B cell (primary cell): ENCODE measurements around the gene CIZ1. TPM values are rescaled to one million over a fixed set of nuclear protein-coding genes. Genes with fewer than 3 reads are reported as not detected.

ENCODE experiments used
- ATAC-seq: fragments of 200-7000 bp; cut with Tn5 transposase; one replicate; pipeline ENCODE4 v1.10.0; 2021; ENCODE audit warnings: low read depth, mild to moderate bottlenecking, moderate number of reproducible peaks, moderate library complexity
- CTCF ChIA-PET: fragments of 350-600 bp; sonication (Branson Sonifier 250); formaldehyde crosslinking; loops from one replicate; lab custom pipeline; 2021; ENCODE audit warnings: antibody characterized with exemption, inconsistent platforms; lab: Charles Lee
- POLR2A ChIA-PET: fragments of 350-600 bp; sonication (Branson Sonifier 250); formaldehyde crosslinking; loops from one replicate; lab custom pipeline; 2021; ENCODE audit warnings: antibody characterized with exemption; lab: Charles Lee
- DNase-seq: peaks from one replicate; pipeline ENCODE4 v3.0.0; 2013
- H2AFZ ChIP-seq: 2 replicates; pipeline ENCODE4 v1.6.1; 2012; ENCODE audit warnings: mild to moderate bottlenecking, low read depth, low read length; ENCODE audit not compliant: insufficient read depth, poor library complexity, severe bottlenecking
- H3K27ac ChIP-seq, 2 donors: 1 replicate in 1 of 2; 2 replicates in 1 of 2; pipeline ENCODE4 v1.5.1; 2012 to 2013; ENCODE audit warnings: low read length in 2 of 2, mild to moderate bottlenecking in 2 of 2, moderate library complexity in 1 of 2
- H3K27me3 ChIP-seq, 4 experiments: fragments of 200-600 bp in 1 of 4; sonication (generic) in 1 of 4; replicated peaks in 1 of 4; 1 replicate in 2 of 4; 2 replicates in 2 of 4; pipeline versions ENCODE4 v1.6.1 to v1.7.0; 2013 to 2016; ENCODE audit warnings: low read length in 3 of 4, mild to moderate bottlenecking in 2 of 4, mixed read lengths in 1 of 4, moderate library complexity in 1 of 4; ENCODE audit not compliant: insufficient read depth in 4 of 4, control insufficient read depth in 3 of 4; ENCODE audit errors: control extremely low read depth in 1 of 4
- H3K36me3 ChIP-seq, 2 experiments: replicated peaks in 1 of 2; 1 replicate in 1 of 2; 2 replicates in 1 of 2; pipeline versions ENCODE4 v1.6.1 to v1.7.1; 2013; ENCODE audit warnings: low read length in 1 of 2; ENCODE audit not compliant: insufficient read depth in 2 of 2, control insufficient read depth in 1 of 2; ENCODE audit errors: control extremely low read depth in 1 of 2, extremely low read depth in 1 of 2
- H3K4me1 ChIP-seq, 2 donors: fragments of 200-600 bp in 1 of 2; sonication (generic) in 1 of 2; 1 replicate in 1 of 2; 2 replicates in 1 of 2; pipeline versions ENCODE4 v1.5.1 to v1.6.1; 2013 to 2017; ENCODE audit warnings: low read length in 2 of 2; ENCODE audit not compliant: control insufficient read depth in 2 of 2, insufficient read depth in 2 of 2
- H3K4me2 ChIP-seq: replicated peaks from 2 replicates; pipeline ENCODE3; 2012; ENCODE audit warnings: mild to moderate bottlenecking, low read depth, low read length; ENCODE audit not compliant: poor library complexity, severe bottlenecking
- H3K4me3 ChIP-seq, 5 experiments: fragments of 200-600 bp in 1 of 5; sonication (generic) in 1 of 5; 1 replicate in 3 of 5; 2 replicates in 2 of 5; pipeline versions ENCODE4 v1.5.1 to v1.7.0; 2011 to 2016; ENCODE audit warnings: low read length in 4 of 5, mild to moderate bottlenecking in 4 of 5, low read depth in 2 of 5, control low read depth in 1 of 5, moderate library complexity in 1 of 5; ENCODE audit not compliant: insufficient read depth in 1 of 5; ENCODE audit errors: control extremely low read depth in 1 of 5, extremely low read depth in 1 of 5
- H3K79me2 ChIP-seq: fragments of 200-600 bp; sonication (generic); one replicate; pipeline ENCODE4 v1.6.0; 2016; ENCODE audit warnings: low read length; ENCODE audit not compliant: control insufficient read depth, insufficient read depth
- H3K9ac ChIP-seq: fragments of 200-600 bp; sonication (generic); 2 replicates; pipeline ENCODE4 v1.6.1; 2017; ENCODE audit warnings: mild to moderate bottlenecking, low read length, moderate library complexity
- H3K9me3 ChIP-seq, 3 donors: one replicate each; pipeline versions ENCODE4 v1.6.1 to v1.7.1; 2013; ENCODE audit warnings: low read length in 2 of 3; ENCODE audit not compliant: control insufficient read depth in 2 of 3, insufficient read depth in 1 of 3; ENCODE audit errors: control extremely low read depth in 1 of 3
- H4K20me1 ChIP-seq: 2 replicates; pipeline ENCODE4 v1.6.0; 2012; ENCODE audit warnings: mild to moderate bottlenecking, low read length; ENCODE audit not compliant: insufficient read depth, control insufficient read depth, poor library complexity, severe bottlenecking
- H3K27ac Mint-ChIP-seq: one replicate; pipeline ENCODE4 v1.8.0; 2021; ENCODE audit warnings: mixed read lengths
- H3K27me3 Mint-ChIP-seq: one replicate; pipeline ENCODE4 v1.8.0; 2021; ENCODE audit warnings: mixed read lengths
- H3K4me1 Mint-ChIP-seq: one replicate; pipeline ENCODE4 v1.8.0; 2021; ENCODE audit warnings: mixed read lengths
- H3K4me3 Mint-ChIP-seq: one replicate; pipeline ENCODE4 v1.8.0; 2021; ENCODE audit warnings: mixed read lengths
- H3K9me3 Mint-ChIP-seq: one replicate; pipeline ENCODE4 v1.8.0; 2022; ENCODE audit warnings: mixed read lengths; ENCODE audit not compliant: insufficient read depth
- EZH2 ChIP-seq: IDR thresholded peaks from 2 replicates; pipeline ENCODE4 v1.6.1; 2012; ENCODE audit warnings: borderline replicate concordance, low read depth, mild to moderate bottlenecking, moderate library complexity, low read length; ENCODE audit not compliant: insufficient read depth, poor library complexity, severe bottlenecking
- WGBS: methylation state at CpG from one replicate; pipeline ENCODE4 v1.1.5; 2013; ENCODE audit warnings: missing lambda C conversion rate; ENCODE audit not compliant: insufficient coverage; 5-methylcytosine and 5-hydroxymethylcytosine counted together
- intact Hi-C: fragments of 100-400 bp; cut with micrococcal nuclease; formaldehyde crosslinking; loops from one replicate; pipeline ENCODE4 v1.10.0; 2022
- polyA plus RNA-seq: library from polyadenylated mRNA; depleted of rRNA; stranded (reverse); fragments of >200 nt; gene quantifications from 2 replicates; pipeline ENCODE4 v1.2.3, GENCODE V29; 2012
- total RNA-seq, 2 donors: library from RNA; stranded (reverse); fragments of 120-200 nt in 1 of 2; gene quantifications; 1 replicate in 1 of 2; 2 replicates in 1 of 2; pipeline versions ENCODE4 v1.2.3 to v1.2.4, GENCODE V29; 2013 to 2022
- TF ChIP-seq, protein P1 (sequence below): fragments of 200-600 bp; IDR thresholded peaks from one replicate; pipeline ENCODE4 v1.8.0; 2022; ENCODE audit warnings: antibody characterized with exemption, mild to moderate bottlenecking

The CIZ1 gene
- total and polyA plus RNA-seq, 2 donors (not counting 1 experiment from before 2014, with no cell fraction given) = 79.9 to 160 TPM

DNA sequence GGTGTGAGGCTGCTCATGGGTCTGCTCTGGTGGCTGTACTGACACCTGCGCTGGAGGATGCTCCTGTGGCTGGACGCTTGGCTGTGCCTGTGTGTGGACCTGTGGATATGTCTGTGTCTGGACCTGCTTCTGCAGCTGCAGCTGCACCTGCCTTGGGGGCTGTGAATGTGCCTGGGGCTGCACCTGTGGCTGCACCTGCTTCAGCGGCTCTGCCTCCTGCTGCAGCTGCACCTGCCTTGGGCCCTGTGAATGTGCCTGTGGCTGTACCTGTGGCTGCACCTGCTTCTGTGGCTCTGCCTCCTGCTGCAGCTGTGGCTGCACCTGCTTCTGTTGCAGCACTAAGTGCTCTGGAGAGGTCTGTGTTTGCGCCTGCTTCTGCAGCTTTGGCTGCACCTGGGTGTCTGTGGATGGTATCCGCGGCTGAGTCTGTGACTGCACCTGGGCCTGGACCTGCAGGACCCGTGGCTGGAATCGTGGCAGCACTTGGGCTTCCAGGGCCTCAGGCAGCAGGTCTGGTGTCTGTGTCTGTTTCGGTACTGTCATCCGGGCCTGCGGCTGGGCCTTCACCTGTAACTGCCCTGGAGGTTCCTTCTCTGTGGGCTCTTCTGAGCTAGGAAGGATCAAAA is 12.5 kb downstream of the CIZ1 start:
- H3K4me1 Mint-ChIP-seq = no peaks in the 10 kb centered on the region
- over 99% methylated on average over 11 of the region's 11 CpGs for WGBS

DNA sequence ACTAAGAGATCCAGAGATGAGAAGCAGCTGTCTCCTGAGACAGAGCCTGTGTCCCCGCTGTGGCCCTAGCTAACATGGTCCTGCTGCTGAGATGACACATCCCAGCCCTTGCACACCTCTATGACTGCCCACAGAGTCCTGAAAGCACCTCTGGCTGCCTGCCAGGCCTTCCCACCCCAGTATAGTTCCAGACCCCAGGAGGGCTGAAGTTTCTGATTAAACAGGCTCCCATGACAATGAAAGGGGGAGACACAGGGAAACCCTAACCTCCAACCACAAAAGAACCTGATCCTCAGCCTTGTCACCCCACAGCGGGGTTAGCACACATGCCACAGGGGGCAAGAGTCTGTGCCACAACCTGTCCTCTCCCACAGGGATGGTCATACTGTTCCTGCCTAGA is 15.6 kb downstream of the CIZ1 start:
- ChIA-PET POLR2A (no interaction called here), CTCF (no interaction called here)
- Histone ChIP-seq H3K4me1 (no peaks in the 10 kb centered on the region), H2AFZ (no peak overlapping the region), H3K27me3 (no peaks in the 10 kb centered on the region), H3K9ac (no peak overlapping the region), H3K4me2 (no peak overlapping the region), H3K79me2 (no peaks in the 10 kb centered on the region), H3K9me3 (peaks cover 0 to 10% (median 0%) of the 10 kb centered on the region in 3 donors), H3K36me3 (peaks cover 0 to 53% of the 10 kb centered on the region in 2 experiments), H3K4me3 (no peak overlapping the region), H3K27ac (no peak overlapping the region), H4K20me1 (no peaks in the 10 kb centered on the region)
- H3K27ac Mint-ChIP-seq = no peak overlapping the region
- TF ChIP-seq, protein P1, sequence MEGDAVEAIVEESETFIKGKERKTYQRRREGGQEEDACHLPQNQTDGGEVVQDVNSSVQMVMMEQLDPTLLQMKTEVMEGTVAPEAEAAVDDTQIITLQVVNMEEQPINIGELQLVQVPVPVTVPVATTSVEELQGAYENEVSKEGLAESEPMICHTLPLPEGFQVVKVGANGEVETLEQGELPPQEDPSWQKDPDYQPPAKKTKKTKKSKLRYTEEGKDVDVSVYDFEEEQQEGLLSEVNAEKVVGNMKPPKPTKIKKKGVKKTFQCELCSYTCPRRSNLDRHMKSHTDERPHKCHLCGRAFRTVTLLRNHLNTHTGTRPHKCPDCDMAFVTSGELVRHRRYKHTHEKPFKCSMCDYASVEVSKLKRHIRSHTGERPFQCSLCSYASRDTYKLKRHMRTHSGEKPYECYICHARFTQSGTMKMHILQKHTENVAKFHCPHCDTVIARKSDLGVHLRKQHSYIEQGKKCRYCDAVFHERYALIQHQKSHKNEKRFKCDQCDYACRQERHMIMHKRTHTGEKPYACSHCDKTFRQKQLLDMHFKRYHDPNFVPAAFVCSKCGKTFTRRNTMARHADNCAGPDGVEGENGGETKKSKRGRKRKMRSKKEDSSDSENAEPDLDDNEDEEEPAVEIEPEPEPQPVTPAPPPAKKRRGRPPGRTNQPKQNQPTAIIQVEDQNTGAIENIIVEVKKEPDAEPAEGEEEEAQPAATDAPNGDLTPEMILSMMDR = no peak
- TF ChIP-seq EZH2 = no peak
- DNase-seq (no peak), ATAC-seq (no peak)
- H3K4me1 Mint-ChIP-seq = no peaks in the 10 kb centered on the region
- 100% methylated on average over 1 of the region's 2 CpGs for WGBS
- H3K4me3 Mint-ChIP-seq = no peak overlapping the region
- no peaks in the 10 kb centered on the region for H3K27me3 Mint-ChIP-seq
- H3K9me3 Mint-ChIP-seq = no peaks in the 10 kb centered on the region
- intact Hi-C loops = no loop called here

More for the DNA sequence above, 12.5 kb downstream of the CIZ1 start:
- no peak for ATAC-seq
- Mint-ChIP-seq H3K4me3 (no peak overlapping the region), H3K27me3 (no peaks in the 10 kb centered on the region), H3K27ac (no peak overlapping the region), H3K9me3 (no peaks in the 10 kb centered on the region)
- CTCF ChIA-PET = no interaction called here
- no peak for TF ChIP-seq EZH2
- TF ChIP-seq, protein P1 = no peak
- DNase-seq = no peak
- POLR2A ChIA-PET = no interaction called here
- Histone ChIP-seq H3K36me3 (peaks cover 0 to 73% of the 10 kb centered on the region in 2 experiments), H3K4me3 (no peak overlapping the region), H2AFZ (no peak overlapping the region), H3K9me3 (peaks cover 0 to 10% (median 0%) of the 10 kb centered on the region in 3 donors), H3K79me2 (no peaks in the 10 kb centered on the region), H3K27me3 (no peaks in the 10 kb centered on the region), H3K4me1 (no peaks in the 10 kb centered on the region), H3K4me2 (no peak overlapping the region), H3K27ac (no peak overlapping the region), H3K9ac (no peak overlapping the region), H4K20me1 (no peaks in the 10 kb centered on the region)
- intact Hi-C loops = no loop called here
